Neural progenitor cell (in vitro differentiated cells): ENCODE data around the gene SLC25A20.

Experiments
- EZH2 ChIP-seq: fragments of 200-600 bp; sonication (generic); IDR thresholded peaks from 2 replicates; pipeline ENCODE4 v1.6.1; 2017; ENCODE audit warnings: antibody characterized with exemption, mild to moderate bottlenecking, moderate library complexity
- EZH2phosphoT487 ChIP-seq: fragments of 200-600 bp; sonication (generic); IDR thresholded peaks from 2 replicates; pipeline ENCODE4 v1.6.1; 2017; ENCODE audit warnings: antibody characterized with exemption
- TF ChIP-seq, protein P1 (sequence below): fragments of 200-600 bp; sonication (generic); IDR thresholded peaks from 2 replicates; pipeline ENCODE4 v1.5.1; 2017; ENCODE audit warnings: antibody characterized with exemption, mild to moderate bottlenecking

DNA sequence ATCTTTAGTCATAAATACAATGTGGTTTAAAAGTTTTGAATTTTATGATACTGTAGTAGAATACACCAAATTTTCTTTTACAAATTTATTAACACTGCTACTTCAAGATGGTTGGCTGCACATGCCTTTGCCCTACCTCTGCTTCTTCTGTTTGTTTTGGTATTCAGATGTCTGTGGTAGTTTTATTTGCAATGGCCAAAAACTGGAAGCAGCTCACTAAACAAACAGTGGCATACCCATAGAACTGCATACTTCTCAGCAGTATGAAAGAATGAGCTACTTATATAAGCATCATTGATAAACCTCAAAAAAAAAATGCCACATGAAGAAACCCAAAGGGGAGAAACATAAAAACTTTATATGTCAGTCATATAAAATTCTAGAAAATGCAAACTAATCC lies 39.5 kb upstream of the SLC25A20 start:
- TF ChIP-seq, protein P1, sequence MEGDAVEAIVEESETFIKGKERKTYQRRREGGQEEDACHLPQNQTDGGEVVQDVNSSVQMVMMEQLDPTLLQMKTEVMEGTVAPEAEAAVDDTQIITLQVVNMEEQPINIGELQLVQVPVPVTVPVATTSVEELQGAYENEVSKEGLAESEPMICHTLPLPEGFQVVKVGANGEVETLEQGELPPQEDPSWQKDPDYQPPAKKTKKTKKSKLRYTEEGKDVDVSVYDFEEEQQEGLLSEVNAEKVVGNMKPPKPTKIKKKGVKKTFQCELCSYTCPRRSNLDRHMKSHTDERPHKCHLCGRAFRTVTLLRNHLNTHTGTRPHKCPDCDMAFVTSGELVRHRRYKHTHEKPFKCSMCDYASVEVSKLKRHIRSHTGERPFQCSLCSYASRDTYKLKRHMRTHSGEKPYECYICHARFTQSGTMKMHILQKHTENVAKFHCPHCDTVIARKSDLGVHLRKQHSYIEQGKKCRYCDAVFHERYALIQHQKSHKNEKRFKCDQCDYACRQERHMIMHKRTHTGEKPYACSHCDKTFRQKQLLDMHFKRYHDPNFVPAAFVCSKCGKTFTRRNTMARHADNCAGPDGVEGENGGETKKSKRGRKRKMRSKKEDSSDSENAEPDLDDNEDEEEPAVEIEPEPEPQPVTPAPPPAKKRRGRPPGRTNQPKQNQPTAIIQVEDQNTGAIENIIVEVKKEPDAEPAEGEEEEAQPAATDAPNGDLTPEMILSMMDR = no peak
- no peak for TF ChIP-seq EZH2
- TF ChIP-seq EZH2phosphoT487 = no peak
